HL-60 (cell line): Measurements from ENCODE around the gene MARCHF4.

ENCODE experiments used
- DNase-seq, 2 experiments: peaks; one replicate each; pipeline ENCODE4 v3.0.0-alpha.2; 2010 to 2020; ENCODE audit warnings: low read depth in 1 of 2, low spot score in 1 of 2
- H3K27ac ChIP-seq: fragments of 250-450 bp; sonication (Bioruptor Pico); replicated peaks from 2 replicates; pipeline ENCODE4 v1.5.1; 2020; ENCODE audit warnings: mild to moderate bottlenecking, moderate library complexity
- H3K27me3 ChIP-seq: fragments of 250-450 bp; sonication (Bioruptor Pico); 2 replicates; pipeline ENCODE4 v1.5.1; 2021; ENCODE audit warnings: mild to moderate bottlenecking, moderate library complexity; ENCODE audit not compliant: insufficient read depth, poor library complexity, severe bottlenecking
- H3K4me3 ChIP-seq: replicated peaks from 2 replicates; pipeline ENCODE4 v1.5.1; 2011; ENCODE audit warnings: mild to moderate bottlenecking, control low read depth, low read length; ENCODE audit not compliant: insufficient read depth
- CTCF ChIP-seq: IDR thresholded peaks from one replicate; pipeline ENCODE4 v1.5.1; 2011; ENCODE audit warnings: low read length, control low read depth, inconsistent platforms; ENCODE audit not compliant: insufficient read depth
- GABPA ChIP-seq: IDR thresholded peaks from 2 replicates; pipeline ENCODE4 v1.6.1; 2012; ENCODE audit warnings: low read depth
- POLR2AphosphoS5 ChIP-seq: IDR thresholded peaks from 2 replicates; pipeline ENCODE4 v1.6.1; 2012; ENCODE audit warnings: low read depth
- REST ChIP-seq: IDR thresholded peaks from 2 replicates; pipeline ENCODE4 v1.6.1; 2012; ENCODE audit warnings: low read depth; ENCODE audit not compliant: insufficient replicate concordance
- SPI1 ChIP-seq: IDR thresholded peaks from 2 replicates; pipeline ENCODE4 v1.6.1; 2012; ENCODE audit warnings: low read depth, mild to moderate bottlenecking, borderline replicate concordance

Gene MARCHF4

GRCh38 chr2:216416571-216417307, 44.5 kb upstream of the MARCHF4 start:
- no peak for DNase-seq
- no peak overlapping the region for H3K4me3 ChIP-seq

GRCh38 chr2:216415541-216415940, 43.3 kb upstream of the MARCHF4 start:
- no peak for DNase-seq
- H3K27ac ChIP-seq: no peak overlapping the region
- no peak overlapping the region for H3K4me3 ChIP-seq
- H3K27me3 ChIP-seq: no peaks in the 10 kb centered on the region
- no peak for TF ChIP-seq SPI1
- no peak for TF ChIP-seq REST
- TF ChIP-seq POLR2AphosphoS5: no peak
- no peak for TF ChIP-seq GABPA
- no peak for TF ChIP-seq CTCF

More at GRCh38 chr2:216416571-216417307, 44.5 kb upstream of the MARCHF4 start:
- no peaks in the 10 kb centered on the region for H3K27me3 ChIP-seq
- no peak for TF ChIP-seq POLR2AphosphoS5
- no peak for TF ChIP-seq REST
- TF ChIP-seq CTCF: no peak
- TF ChIP-seq GABPA: no peak
- no peak overlapping the region for H3K27ac ChIP-seq

- H3K27me3 ChIP-seq: no peaks in the 10 kb centered on the region
- DNase-seq: no peak
- H3K4me3 ChIP-seq: no peak overlapping the region
- H3K27ac ChIP-seq: no peak overlapping the region
- TF ChIP-seq SPI1: no peak
- no peak for TF ChIP-seq GABPA
- no peak for TF ChIP-seq REST
- TF ChIP-seq POLR2AphosphoS5: no peak
- TF ChIP-seq CTCF: no peak
These were observed 42.6 kb upstream of the MARCHF4 start for GRCh38 chr2:216414772-216415319.
